Suppressor macrophage treated with lipopolysaccharide for 1 hour (primary cell): Measurements from ENCODE around the gene MAN1B1.

Experiments used
- DNase-seq, 3 donors: peaks; one replicate each; pipeline ENCODE4 v3.0.0-alpha.2; 2020 to 2022

Gene MAN1B1

GRCh38 chr9:137069508-137070091 is 17.2 kb upstream of the MAN1B1 start:
- peak in 1 of 3 donors; percentile 34 for DNase-seq

- peak; percentile 95 for DNase-seq
Measured at GRCh38 chr9:137070201-137070905, 16.4 kb upstream of the MAN1B1 start, which contains the start of gene SAPCD2. TSS of gene SAPCD2 (minus strand) at chr9:137070557. CDS start at chr9:137070460, 97 bp downstream.

- peak in 1 of 3 donors; percentile 49 for DNase-seq
Measured at GRCh38 chr9:137070906-137071275, 15.9 kb upstream of the MAN1B1 start.

- no peak for DNase-seq
Measured at GRCh38 chr9:137071282-137071681, 15.5 kb upstream of the MAN1B1 start.

GRCh38 chr9:137073992-137074399 is 12.8 kb upstream of the MAN1B1 start:
- no peak for DNase-seq

GRCh38 chr9:137074657-137075274 is 12.0 kb upstream of the MAN1B1 start:
- DNase-seq, result no peak

GRCh38 chr9:137075275-137075775 is 11.5 kb upstream of the MAN1B1 start:
- DNase-seq, result peak; percentile 40 to 53 (median 51)

- no peak for DNase-seq
Measured at GRCh38 chr9:137076636-137077009, 10.2 kb upstream of the MAN1B1 start.

GRCh38 chr9:137077010-137077747 is 9.6 kb upstream of the MAN1B1 start, which contains the start of gene UAP1L1:
TSS of gene UAP1L1 (plus strand) at chr9:137077517. CDS start at chr9:137077533, 16 bp downstream.
- peak; percentile 64 to 83 (median 76) for DNase-seq

- peak in 1 of 3 donors; percentile 53 for DNase-seq
Measured at GRCh38 chr9:137077758-137078693, 8.8 kb upstream of the MAN1B1 start.

GRCh38 chr9:137078701-137079400 is 7.9 kb upstream of the MAN1B1 start:
- DNase-seq, result peak in 1 of 3 donors; percentile 38

- DNase-seq, result no peak
Measured at GRCh38 chr9:137079401-137079787, 7.4 kb upstream of the MAN1B1 start.

- no peak for DNase-seq
Measured at GRCh38 chr9:137080260-137081122, 6.3 kb upstream of the MAN1B1 start.

- DNase-seq, result no peak
Measured at GRCh38 chr9:137082222-137082924, 4.4 kb upstream of the MAN1B1 start.

GRCh38 chr9:137082925-137083290 is 3.9 kb upstream of the MAN1B1 start:
- no peak for DNase-seq

- peak; percentile 86 to 91 (median 88) for DNase-seq
Measured at GRCh38 chr9:137083394-137084004, 3.3 kb upstream of the MAN1B1 start.

- no peak for DNase-seq
Measured at GRCh38 chr9:137084526-137084925, 2.3 kb upstream of the MAN1B1 start.

GRCh38 chr9:137085920-137086530 is 760 bp upstream of the MAN1B1 start:
- DNase-seq, result peak; percentile 45 to 49 (median 47)
